HG03039 (cell line): ENCODE data around the gene APBB1IP.
"Not testable (repeated sequence)": the region's sequence is repeated elsewhere in the genome, so short reads cannot be mapped to it uniquely, and the experiment has no call there.

Experiments used
- ATAC-seq: cut with Tn5 transposase; IDR thresholded peaks from one replicate; pipeline ENCODE4 v1.9.1; 2021; ENCODE audit warnings: mild to moderate bottlenecking, moderate library complexity; ENCODE audit not compliant: unreplicated experiment

The APBB1IP gene, protein sequence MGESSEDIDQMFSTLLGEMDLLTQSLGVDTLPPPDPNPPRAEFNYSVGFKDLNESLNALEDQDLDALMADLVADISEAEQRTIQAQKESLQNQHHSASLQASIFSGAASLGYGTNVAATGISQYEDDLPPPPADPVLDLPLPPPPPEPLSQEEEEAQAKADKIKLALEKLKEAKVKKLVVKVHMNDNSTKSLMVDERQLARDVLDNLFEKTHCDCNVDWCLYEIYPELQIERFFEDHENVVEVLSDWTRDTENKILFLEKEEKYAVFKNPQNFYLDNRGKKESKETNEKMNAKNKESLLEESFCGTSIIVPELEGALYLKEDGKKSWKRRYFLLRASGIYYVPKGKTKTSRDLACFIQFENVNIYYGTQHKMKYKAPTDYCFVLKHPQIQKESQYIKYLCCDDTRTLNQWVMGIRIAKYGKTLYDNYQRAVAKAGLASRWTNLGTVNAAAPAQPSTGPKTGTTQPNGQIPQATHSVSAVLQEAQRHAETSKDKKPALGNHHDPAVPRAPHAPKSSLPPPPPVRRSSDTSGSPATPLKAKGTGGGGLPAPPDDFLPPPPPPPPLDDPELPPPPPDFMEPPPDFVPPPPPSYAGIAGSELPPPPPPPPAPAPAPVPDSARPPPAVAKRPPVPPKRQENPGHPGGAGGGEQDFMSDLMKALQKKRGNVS

DNA sequence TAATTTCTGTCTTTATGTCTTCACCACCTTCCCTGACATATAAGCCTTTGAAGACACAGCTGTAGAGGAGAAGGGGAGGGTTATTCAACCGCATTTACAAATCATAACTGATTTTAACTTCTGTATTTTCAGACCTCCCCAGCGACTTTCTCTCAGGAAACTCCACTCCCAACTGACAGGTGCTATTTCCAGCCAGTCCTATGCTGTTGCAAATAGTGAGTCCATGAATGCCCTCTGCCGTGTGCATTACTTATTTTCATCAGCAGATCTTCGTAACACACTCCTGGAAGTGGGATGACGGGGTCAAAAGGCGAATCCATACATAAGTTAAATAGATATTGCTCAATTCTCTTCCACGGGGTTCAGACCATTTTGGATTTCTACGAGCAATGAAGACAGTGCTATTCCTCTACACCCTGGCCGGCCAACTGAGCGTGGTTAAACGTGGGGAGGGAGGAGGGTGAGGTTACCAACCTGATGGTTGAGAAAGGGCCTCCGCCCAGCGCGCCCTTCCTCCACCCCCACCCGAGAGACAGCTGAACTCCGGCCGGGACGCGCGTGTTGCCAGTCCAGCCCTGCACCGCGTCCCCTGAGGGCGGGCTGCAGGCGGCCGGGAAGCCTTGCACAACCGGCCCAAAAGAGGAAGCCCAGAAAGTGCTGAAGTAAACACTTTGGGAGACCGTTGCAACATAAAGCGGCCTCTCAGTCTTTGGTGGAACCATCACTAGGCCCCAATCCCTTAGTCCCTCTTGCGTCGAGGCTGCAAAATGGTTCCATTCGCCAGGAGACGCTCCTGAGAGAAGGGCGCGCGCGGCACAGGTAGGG, at the start of gene APBB1IP:
TSS of gene APBB1IP (plus strand) at position 705 of the 825 bp plus-strand sequence. CDS start 53,986 bp downstream, outside the sequence.
- ATAC-seq, result peak; percentile 49

DNA sequence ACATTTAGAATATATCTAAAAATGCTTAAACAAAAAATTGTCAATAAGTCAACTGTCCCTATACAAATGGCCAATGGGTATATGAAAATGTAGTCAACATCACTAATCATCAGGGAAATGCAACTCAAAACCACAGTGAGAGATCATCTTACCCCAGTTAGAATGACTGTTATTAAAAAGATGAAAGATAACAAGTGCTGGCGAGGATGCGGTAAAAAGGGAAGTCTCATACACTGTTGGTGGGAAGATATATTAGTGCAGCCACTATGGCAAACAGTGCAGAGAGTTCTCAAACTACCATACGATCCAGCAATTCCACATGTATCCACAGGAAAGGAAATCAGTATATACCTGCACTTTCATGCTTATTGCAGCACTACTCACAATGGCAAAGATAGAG, 48.6 kb upstream of the APBB1IP start:
- ATAC-seq, result no peak

DNA sequence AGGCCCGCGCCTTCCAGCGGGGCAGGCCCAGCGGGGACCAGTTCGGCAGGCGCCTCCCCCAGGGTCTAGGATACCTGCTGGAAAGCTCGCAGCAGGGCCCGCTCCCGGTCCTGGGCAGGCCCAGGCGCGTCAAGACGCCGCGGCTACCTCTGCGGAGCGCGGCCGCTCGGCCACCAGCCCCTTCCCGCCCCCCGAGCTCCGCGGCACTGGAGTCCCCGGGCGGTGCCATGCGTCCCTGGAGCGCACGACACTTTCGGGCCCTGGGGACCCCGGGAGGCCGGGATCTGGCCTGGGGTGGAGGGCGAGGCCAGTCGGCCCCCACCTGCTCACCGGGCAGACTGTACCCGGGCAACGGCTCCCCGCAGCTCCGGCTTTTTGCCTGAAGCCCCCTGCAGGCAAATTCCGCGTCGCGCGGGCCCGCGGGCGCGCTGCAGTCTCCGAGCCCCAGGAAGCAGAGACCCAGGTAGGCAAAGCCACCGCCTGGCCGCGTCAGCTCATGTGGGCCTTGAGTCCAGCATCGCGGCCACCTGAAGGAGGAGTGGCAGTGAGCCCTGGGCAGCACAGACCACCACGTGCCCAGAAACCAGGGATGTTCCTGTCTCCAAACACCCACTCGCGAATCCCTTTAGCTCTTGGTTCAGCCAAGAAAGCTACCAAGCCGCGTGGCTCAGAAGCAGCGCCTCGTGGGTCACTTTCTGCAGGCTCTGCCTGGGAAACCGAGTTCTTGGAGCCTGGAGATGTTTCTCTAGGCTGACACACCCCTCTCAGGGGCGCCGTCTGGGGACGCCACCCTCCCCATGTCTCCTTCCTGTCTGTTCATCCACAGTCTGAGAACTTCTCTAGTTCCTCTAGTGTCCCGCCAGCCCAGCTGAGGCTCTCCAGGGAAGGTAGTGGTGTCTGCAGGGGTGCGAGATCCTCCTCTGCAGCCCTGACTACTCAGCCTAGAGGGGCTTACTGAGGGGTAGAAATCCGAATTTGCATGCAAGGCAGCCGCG, 46.1 kb upstream of the APBB1IP start:
- peak; percentile 58 for ATAC-seq

DNA sequence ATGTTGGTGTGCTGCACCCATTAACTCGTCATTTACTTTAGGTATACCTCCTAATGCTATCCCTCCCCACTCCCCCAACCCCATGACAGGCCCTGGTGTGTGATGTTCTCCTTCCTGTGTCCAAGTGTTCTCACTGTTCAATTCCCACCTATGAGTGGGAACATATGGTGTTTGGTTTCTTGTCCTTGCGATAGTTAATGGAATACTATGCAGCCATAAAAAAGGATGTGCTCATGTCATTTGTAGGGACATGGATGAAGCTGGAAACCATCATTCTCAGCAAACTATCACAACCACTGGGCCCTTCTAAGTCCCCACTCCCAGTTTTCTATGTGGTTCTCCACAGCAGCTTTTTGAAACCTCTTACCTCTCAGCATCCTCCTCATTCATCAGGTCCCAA, 39.8 kb upstream of the APBB1IP start:
- not testable (repeated sequence) for ATAC-seq

DNA sequence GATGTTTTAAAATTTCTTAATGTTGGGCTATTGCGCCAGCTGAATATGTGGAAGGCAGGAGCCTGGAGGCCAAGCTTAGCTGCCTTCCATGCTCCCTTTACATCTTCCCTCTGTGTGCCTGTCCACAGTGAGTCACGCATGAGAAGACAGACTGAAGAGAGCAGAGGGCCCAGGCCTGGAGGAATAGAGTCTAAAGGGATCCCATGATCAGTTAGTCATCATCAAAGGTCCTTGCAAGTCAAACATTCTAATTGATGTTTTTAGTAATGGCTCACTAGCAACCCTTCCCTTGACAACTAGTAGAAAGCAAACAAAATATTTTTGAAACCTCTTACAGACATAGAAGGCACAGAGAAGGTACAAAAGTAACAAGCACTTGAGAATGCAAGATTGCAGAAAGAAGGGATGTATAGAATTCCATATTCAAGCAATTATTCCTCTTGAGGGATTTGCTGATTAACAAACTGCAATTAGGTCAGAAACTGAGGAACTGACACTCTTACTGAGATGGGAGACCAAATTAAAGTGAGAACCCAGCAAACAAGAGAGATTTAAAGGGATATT, 30.7 kb upstream of the APBB1IP start:
- ATAC-seq, result no peak

DNA sequence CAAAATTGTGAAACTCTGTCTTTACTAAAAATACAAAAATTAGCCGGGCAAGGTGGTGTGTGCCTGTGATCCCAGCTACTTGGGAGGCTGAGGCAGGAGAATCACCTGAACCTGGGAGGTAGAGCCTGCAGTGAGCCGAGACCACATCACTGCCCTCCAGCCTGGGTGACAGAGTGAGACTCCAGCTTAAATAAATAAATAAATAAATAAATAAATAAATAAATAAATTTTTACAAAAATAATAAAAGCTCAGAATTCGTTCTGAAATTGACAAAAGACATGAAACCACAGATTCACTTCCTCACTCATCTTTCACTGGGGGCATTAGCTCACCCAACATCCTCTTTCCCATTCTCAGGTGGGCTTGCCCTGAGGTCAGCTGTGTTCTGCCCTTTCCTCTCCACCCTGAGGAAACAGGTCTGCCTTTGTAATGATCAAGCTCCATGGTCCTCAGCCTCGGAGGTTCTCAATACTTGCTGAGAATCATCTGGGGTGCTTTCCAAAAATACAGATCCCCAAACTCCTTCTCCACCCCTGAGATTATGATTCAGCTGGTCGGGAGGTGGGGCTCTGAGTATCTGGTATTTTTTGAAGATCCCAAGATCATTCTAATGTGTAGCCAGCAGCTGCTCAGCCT, 29.2 kb upstream of the APBB1IP start:
- ATAC-seq, result no peak

DNA sequence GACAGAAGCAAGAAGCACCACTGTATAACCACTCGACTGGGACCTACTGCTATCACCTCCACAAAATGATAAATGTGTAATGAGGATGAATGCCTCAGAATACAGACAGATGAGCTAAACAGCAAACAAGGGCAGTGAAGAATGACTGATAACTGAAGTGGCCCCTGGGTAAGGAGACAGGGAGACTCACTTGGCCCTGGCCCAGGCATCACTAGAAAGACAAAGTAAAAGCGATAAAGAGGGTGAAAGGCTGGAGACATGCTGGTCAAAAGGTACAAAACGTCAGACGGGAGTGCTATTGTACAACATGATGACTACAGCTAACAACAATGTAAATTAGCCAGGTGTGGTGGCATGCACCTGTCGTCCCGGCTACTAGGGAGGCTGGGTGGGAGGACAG, 27.8 kb upstream of the APBB1IP start:
- no peak for ATAC-seq

DNA sequence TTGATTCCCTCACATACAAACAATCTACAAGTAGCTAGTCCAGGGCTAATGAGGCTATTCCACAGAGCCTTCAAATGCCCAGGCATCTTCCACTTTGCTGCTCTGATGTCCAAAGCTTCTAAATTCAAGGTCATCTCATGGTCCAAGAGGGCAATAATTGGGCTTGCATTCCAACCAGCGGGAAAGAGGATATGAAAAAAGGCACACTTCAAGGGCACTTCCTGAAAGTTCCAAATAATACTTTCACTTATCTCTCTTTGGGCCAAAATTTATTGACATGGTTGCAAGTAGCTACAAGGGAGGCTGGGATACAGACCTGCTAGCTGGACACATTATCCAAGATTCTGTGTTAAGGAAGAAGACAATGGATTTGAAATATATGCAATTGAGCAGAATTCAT, 25.2 kb upstream of the APBB1IP start:
- ATAC-seq, result no peak

DNA sequence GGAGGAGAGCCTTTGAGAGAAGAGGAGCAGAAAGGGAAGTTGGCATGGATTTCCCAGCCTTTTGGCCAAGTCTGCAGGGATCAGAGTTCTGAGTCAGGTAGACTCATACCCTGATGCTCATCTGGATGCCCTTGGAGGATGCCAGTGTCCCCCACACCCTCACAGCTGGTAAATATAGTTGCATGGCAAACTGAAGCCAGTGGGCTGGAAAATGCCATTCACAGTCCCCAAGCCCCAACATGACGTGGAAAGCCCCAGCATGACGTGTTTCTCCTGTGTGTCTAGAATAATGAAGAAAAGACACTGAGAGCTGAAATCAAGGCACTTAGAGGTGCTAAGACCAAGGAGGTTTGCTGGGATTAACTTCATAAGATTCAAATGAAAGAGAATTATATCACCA, 24.8 kb upstream of the APBB1IP start:
- ATAC-seq, result no peak

DNA sequence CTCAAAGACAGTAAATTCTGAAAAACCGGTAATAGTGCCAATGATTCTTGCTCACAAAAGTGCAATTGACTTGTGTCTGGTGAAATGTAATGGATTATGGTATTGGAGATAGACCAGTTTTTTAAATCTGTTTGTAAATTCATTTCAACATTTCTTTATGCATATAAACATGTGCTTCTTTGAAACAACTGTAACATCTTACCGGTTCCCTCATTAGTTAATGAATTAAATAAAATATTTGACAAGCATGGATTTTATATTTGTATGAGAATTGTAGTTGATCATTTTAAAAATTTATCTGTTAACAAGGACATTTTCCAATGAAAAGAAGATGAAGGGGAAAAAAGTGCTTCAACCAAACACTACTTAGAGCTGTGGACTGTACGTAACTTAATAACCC, 21.0 kb upstream of the APBB1IP start:
- no peak for ATAC-seq

DNA sequence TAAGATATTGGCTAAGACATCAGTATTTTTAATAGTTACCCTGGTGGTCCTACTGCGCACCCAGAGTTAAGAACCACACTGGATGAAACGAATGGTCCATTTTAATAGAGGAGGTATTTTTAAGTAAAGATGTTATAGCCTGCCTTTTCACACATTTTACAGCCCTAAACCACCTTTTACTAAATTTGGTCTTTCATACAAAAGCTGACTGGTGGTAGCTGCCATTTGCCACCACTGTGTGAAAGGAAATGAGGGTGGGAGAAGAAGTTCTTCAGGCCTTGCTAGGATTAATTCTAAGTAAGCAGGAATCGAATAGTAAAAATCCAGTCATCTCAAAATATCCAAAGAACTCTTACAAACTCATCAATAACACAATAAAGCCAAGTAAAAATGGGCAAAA, 15.2 kb upstream of the APBB1IP start:
- ATAC-seq, result no peak

DNA sequence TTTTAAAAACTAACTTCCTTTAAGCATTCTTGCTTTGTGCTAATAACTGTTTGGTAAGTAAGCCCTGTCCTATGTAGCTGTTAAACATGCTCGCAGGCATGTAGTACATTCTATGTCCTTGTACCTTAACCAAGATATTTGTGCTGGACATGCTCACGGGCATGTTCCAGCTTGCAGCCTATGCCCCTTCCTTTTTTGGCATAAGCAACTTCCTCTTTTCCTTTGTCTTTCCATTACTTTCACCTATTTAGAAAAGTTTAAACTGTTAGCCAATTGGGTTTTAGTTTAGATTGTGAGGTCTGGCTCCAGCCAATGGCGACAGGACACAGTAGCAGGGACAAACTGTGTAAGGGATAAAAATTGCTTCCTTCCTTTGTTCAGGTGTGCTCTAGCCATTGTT, 14.4 kb upstream of the APBB1IP start:
- ATAC-seq, result no peak

DNA sequence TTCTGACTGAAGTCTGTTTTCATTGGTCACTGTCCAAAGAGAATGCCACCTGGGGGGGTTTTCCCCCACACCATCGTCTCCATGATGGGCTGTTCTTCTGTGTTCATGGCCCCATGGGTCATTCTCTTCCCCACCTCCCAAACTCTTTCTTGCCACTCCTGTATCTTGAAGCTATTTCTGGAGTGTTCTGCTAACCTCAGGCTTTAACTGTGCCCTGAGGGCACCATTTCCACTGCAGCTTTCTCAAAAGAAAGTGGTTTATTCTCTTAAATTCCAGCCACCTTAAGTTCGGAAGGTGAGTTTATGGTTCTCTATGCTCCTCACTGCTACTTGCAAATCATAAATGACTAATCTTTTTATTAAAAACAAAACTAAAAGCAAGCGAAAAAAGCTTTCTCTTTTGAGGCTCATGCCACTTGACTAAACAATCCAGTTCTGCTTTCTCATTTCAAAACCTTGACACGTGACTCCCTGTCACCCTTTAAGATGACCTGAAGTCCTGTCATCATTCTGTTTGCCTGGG, 7.4 kb upstream of the APBB1IP start:
- ATAC-seq, result peak; percentile 90

DNA sequence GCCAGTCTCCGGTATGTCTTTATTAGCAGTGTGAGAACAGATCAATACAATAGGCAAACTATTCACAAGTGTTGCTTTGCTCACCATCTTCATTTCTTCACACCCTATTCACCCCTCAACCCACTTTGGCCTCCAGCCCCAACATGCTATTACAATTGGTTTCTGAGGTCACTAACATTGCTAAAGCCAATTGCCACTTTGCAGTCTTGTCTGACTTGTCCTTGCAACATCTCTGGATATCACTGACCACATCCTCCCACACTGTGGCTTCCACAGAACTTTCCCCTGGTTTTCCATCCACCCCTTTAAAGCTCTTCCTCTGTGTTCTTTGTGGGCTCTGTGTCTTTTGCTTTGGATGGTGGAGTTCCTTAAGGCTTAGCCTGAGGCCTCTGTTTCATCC, 5.2 kb upstream of the APBB1IP start:
- no peak for ATAC-seq

DNA sequence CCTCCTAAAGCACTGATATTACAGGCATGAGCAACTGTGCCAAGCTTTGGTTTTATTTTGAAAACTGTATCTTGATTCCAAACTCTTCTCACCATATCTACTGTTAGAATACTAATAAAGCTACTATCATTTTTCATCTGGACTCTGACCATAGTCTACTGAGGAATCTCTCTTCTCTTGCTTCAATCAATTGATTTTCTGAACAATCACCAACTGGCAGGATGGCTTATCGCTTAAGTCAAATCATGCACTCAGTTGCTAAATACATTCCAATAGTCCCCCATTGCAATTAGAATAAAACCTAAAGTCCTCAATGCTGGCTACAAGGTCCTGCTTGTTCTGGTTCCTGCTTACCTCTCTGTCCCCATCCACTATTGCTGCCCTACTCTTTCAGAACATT, 2.3 kb upstream of the APBB1IP start:
- ATAC-seq, result no peak

DNA sequence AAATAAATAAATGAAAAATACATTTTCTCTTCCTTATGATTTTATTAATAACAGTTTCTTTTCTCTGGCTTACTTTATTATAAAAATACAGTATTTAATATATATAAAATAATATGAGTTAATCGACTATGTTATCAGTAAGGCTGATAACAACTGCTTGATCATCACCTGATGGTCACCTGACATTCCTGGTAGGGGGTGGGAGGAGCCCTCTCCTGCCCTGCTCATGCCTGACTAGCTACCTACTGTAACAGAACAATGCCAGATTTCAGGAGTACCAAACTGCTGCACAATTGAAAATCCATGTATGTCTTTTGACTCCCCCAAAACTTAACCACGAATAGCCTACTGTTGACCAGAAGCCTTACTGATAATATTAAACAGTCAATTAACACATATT, 1.3 kb upstream of the APBB1IP start:
- ATAC-seq, result no peak

DNA sequence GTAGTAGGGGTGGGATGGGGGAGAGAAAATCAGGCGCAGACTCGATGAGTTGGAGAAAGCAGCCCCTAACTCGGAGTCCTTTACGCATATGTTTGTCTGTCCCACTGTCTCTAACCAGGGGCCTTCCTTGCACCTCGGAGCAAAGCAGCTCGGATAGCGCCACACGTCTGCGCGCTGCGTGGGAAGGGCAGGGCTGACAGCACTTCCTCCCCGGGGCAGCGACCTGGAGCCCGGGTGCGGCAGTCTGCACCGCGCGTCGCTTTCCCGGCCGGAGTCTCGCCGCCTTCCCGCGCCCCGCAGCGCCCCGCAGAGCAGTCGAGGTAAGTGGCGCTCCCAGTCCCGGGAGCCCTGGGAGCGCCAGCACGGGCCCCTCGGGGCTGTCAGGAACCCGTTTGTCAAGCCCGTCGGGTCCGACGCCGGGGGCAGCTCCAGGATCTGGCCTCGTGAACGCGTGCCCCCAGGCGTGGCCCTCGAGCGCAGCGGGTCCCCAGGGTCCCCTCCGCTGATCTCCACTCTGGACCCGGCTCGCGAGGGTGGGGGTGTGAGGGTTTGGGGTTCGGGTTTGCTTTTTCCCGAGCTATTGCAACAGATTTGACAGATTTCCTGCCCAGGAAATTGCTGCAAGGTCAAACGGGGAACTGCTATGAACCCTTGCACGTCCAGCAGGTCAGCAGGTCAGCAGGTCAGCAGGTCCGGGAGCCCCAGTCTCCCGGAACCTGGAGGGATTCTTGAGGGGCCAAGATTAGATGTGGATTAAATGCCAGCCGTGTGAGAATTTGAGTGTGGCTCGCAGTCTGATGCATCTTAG, 597 bp downstream of the APBB1IP start:
- ATAC-seq, result peak; percentile 62

DNA sequence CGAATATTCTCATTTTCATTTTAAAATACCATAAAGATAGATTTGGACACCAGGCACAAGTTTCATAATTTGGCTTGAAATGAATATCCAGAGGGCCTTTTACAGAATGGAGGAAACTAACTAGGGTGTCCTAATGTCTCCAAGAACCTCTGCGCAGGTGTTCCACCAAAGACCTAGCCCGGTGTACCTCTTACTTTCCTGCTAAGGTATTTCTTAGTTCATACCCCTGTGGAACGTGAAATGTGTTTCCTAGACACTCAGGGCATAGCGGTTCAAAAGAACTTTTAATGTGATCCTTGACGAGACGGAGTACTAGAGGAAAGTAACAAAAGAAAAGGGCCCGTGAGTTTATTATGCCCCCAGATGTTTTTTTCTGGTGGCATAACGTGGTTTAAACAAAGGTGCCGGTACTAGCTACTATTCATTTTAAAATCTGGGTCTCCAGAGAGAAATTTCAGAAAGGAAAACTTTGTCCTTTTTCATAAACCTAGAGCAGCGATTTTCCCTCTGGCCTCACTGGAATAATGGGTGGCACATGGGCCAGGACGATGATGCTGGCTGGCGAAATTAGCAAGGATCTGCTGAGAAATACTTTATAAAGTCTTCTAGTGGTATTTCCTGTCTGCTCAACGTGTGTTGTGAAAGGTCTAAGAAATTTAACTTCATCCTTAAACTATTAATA, 1.4 kb downstream of the APBB1IP start:
- ATAC-seq, result no peak
